DND-41 (cell line): ENCODE measurements around the gene CABP1.

Experiments
- CTCF ChIP-seq: IDR thresholded peaks from 2 replicates; pipeline ENCODE4 v1.5.1; 2012; ENCODE audit warnings: borderline replicate concordance, low read length, moderate library complexity, mild to moderate bottlenecking; ENCODE audit not compliant: poor library complexity, severe bottlenecking; ENCODE audit errors: extremely low read depth
- EZH2 ChIP-seq: IDR thresholded peaks from 3 replicates; pipeline ENCODE4 v1.6.1; 2012; ENCODE audit warnings: borderline replicate concordance, low read depth, mild to moderate bottlenecking, moderate library complexity, low read length, inconsistent platforms; ENCODE audit not compliant: severe bottlenecking

- TF ChIP-seq CTCF, result no peak
- TF ChIP-seq EZH2, result no peak
Measured at GRCh38 chr12:120684523-120684932, 44.1 kb downstream of the CABP1 start.
